Ishikawa (cell line): ENCODE measurements around the gene TMUB2.

Experiments used
- CEBPB ChIP-seq: IDR thresholded peaks from 2 replicates; pipeline ENCODE4 v1.6.1; 2012
- CREB1 ChIP-seq: IDR thresholded peaks from 2 replicates; pipeline ENCODE4 v1.6.1; 2012; ENCODE audit warnings: low read depth
- EGR1 ChIP-seq: IDR thresholded peaks from 2 replicates; pipeline ENCODE4 v1.6.1; 2012
- EP300 ChIP-seq: IDR thresholded peaks from 2 replicates; pipeline ENCODE4 v1.6.1; 2012; ENCODE audit warnings: borderline replicate concordance
- FOXM1 ChIP-seq: IDR thresholded peaks from 2 replicates; pipeline ENCODE4 v1.6.1; 2012; ENCODE audit warnings: low read depth, borderline replicate concordance
- MAX ChIP-seq: IDR thresholded peaks from 2 replicates; pipeline ENCODE4 v1.6.1; 2012
- NFIC ChIP-seq: IDR thresholded peaks from 2 replicates; pipeline ENCODE4 v1.6.1; 2012
- RAD21 ChIP-seq: IDR thresholded peaks from 2 replicates; pipeline ENCODE4 v1.6.1; 2012; ENCODE audit warnings: low read depth
- TAF1 ChIP-seq: IDR thresholded peaks from 2 replicates; pipeline ENCODE4 v1.6.1; 2012; ENCODE audit warnings: low read depth, mild to moderate bottlenecking
- TCF12 ChIP-seq: IDR thresholded peaks from 2 replicates; pipeline ENCODE4 v1.6.1; 2012; ENCODE audit warnings: low read depth
- TEAD4 ChIP-seq: IDR thresholded peaks from 2 replicates; pipeline ENCODE4 v1.6.1; 2012
- USF1 ChIP-seq: IDR thresholded peaks from 2 replicates; pipeline ENCODE4 v1.6.1; 2012
- YY1 ChIP-seq: IDR thresholded peaks from 2 replicates; pipeline ENCODE4 v1.6.1; 2012; ENCODE audit warnings: low read depth
- ZBTB7A ChIP-seq: IDR thresholded peaks from 2 replicates; pipeline ENCODE4 v1.6.1; 2012; ENCODE audit warnings: low read depth
- TF ChIP-seq, protein P1 (sequence below): IDR thresholded peaks from 2 replicates; pipeline ENCODE4 v1.6.1; 2012; ENCODE audit warnings: low read depth, mild to moderate bottlenecking

Gene TMUB2

GRCh38 chr17:44176671-44177501, 9.9 kb upstream of the TMUB2 start:
- no peak for TF ChIP-seq FOXM1
- TF ChIP-seq TAF1, result no peak
- TF ChIP-seq RAD21, result no peak
- no peak for TF ChIP-seq ZBTB7A

- TF ChIP-seq EP300, result no peak
- no peak for TF ChIP-seq TEAD4
- TF ChIP-seq RAD21, result no peak
- TF ChIP-seq EGR1, result no peak
- TF ChIP-seq, protein P1, sequence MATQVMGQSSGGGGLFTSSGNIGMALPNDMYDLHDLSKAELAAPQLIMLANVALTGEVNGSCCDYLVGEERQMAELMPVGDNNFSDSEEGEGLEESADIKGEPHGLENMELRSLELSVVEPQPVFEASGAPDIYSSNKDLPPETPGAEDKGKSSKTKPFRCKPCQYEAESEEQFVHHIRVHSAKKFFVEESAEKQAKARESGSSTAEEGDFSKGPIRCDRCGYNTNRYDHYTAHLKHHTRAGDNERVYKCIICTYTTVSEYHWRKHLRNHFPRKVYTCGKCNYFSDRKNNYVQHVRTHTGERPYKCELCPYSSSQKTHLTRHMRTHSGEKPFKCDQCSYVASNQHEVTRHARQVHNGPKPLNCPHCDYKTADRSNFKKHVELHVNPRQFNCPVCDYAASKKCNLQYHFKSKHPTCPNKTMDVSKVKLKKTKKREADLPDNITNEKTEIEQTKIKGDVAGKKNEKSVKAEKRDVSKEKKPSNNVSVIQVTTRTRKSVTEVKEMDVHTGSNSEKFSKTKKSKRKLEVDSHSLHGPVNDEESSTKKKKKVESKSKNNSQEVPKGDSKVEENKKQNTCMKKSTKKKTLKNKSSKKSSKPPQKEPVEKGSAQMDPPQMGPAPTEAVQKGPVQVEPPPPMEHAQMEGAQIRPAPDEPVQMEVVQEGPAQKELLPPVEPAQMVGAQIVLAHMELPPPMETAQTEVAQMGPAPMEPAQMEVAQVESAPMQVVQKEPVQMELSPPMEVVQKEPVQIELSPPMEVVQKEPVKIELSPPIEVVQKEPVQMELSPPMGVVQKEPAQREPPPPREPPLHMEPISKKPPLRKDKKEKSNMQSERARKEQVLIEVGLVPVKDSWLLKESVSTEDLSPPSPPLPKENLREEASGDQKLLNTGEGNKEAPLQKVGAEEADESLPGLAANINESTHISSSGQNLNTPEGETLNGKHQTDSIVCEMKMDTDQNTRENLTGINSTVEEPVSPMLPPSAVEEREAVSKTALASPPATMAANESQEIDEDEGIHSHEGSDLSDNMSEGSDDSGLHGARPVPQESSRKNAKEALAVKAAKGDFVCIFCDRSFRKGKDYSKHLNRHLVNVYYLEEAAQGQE, result no peak
- TF ChIP-seq FOXM1, result no peak
- TF ChIP-seq TCF12, result no peak
- TF ChIP-seq CEBPB, result no peak
- no peak for TF ChIP-seq ZBTB7A
- no peak for TF ChIP-seq TAF1
- no peak for TF ChIP-seq YY1
Observed at GRCh38 chr17:44177640-44178039, 9.1 kb upstream of the TMUB2 start.

GRCh38 chr17:44178133-44178532, 8.6 kb upstream of the TMUB2 start:
- TF ChIP-seq CREB1 (no peak), EP300 (no peak), TEAD4 (no peak), EGR1 (no peak), TAF1 (no peak)

DNA sequence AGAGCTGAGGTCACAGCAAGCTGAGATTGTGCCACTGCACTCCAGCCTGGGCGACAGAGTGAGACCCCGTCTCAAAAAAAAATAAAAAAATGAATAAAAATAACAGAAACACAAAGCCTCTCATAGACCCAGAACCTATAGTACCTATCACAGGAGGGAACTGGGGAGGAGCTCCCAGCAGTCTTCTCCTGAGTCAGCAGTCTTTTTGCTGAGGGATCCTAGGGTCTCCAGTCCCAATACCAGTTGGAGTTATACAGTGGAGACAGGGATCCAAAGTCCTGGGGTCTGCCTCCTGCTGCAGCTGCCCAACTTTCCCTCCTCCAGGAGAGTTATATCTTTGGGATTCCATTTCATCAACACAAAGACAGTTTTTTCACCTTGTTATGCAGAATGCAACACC, 3.7 kb upstream of the TMUB2 start:
- no peak for TF ChIP-seq USF1
- no peak for TF ChIP-seq ZBTB7A
- TF ChIP-seq EP300, result no peak
- TF ChIP-seq FOXM1, result no peak
- TF ChIP-seq TCF12, result no peak
- no peak for TF ChIP-seq YY1
- no peak for TF ChIP-seq RAD21
- no peak for TF ChIP-seq NFIC
- no peak for TF ChIP-seq CEBPB
- TF ChIP-seq TAF1, result no peak
- no peak for TF ChIP-seq TEAD4
- TF ChIP-seq MAX, result no peak
- no peak for TF ChIP-seq EGR1
- TF ChIP-seq, protein P1, result no peak
- TF ChIP-seq CREB1, result no peak

GRCh38 chr17:44184212-44184810, 2.5 kb upstream of the TMUB2 start:
- TF ChIP-seq MAX (no peak), TCF12 (no peak), FOXM1 (no peak), ZBTB7A (no peak), NFIC (no peak), CREB1 (no peak), TEAD4 (no peak), YY1 (no peak), USF1 (no peak), RAD21 (no peak), CEBPB (no peak), EP300 (no peak)
